HFF-Myc (cell line): ENCODE measurements around the gene CFAP97.

ENCODE experiments used
- DNase-seq: peaks from one replicate; pipeline ENCODE4 v3.0.0-alpha.2; 2011; ENCODE audit warnings: low read depth; ENCODE audit errors: extremely low read depth
- H3K4me3 ChIP-seq: replicated peaks from 2 replicates; pipeline ENCODE4 v1.5.1; 2011; ENCODE audit warnings: low read depth, mild to moderate bottlenecking, control low read depth, low read length
- CTCF ChIP-seq: IDR thresholded peaks from 2 replicates; pipeline ENCODE4 v1.5.1; 2012; ENCODE audit warnings: mild to moderate bottlenecking, low read depth, low read length, control low read depth; ENCODE audit errors: missing control alignments

Gene CFAP97

GRCh38 chr4:185167234-185167633, 36.6 kb downstream of the CFAP97 start:
- TF ChIP-seq CTCF, result no peak
- no peak overlapping the region for H3K4me3 ChIP-seq
- no peak for DNase-seq

- TF ChIP-seq CTCF, result no peak
Measured at GRCh38 chr4:185165605-185166063, 38.2 kb downstream of the CFAP97 start.

GRCh38 chr4:185151296-185151695, 52.5 kb downstream of the CFAP97 start:
- no peak overlapping the region for H3K4me3 ChIP-seq
- DNase-seq, result no peak
- no peak for TF ChIP-seq CTCF

More at GRCh38 chr4:185165605-185166063, 38.2 kb downstream of the CFAP97 start:
- DNase-seq, result peak; percentile 42
- no peak overlapping the region for H3K4me3 ChIP-seq

GRCh38 chr4:185149392-185149791, 54.4 kb downstream of the CFAP97 start:
- H3K4me3 ChIP-seq, result no peak overlapping the region
- TF ChIP-seq CTCF, result no peak
- no peak for DNase-seq

- no peak overlapping the region for H3K4me3 ChIP-seq
- TF ChIP-seq CTCF, result no peak
- DNase-seq, result no peak
Measured at GRCh38 chr4:185145572-185145971, 58.2 kb downstream of the CFAP97 start.

GRCh38 chr4:185144601-185145240, 59.1 kb downstream of the CFAP97 start:
- TF ChIP-seq CTCF, result no peak
- no peak overlapping the region for H3K4me3 ChIP-seq
- no peak for DNase-seq

- peak overlapping the region; percentile 52 for H3K4me3 ChIP-seq
- DNase-seq, result no peak
- TF ChIP-seq CTCF, result no peak
Measured at GRCh38 chr4:185143601-185143969, 60.2 kb downstream of the CFAP97 start.
